GM12878 (cell line): Measurements from ENCODE around the gene SPEG. TPM values are rescaled to one million over a fixed set of nuclear protein-coding genes. Genes with fewer than 3 reads are reported as not detected.

Experiments used
- ATAC-seq: fragments of 200-7000 bp; cut with Tn5 transposase; 3 replicates; pipeline ENCODE4 v1.9.1; 2020; ENCODE audit warnings: mild to moderate bottlenecking, moderate library complexity
- BruUV-seq: library from RNA; stranded (reverse); fragments of 400-500 nt; replicated peaks from 2 replicates; lab custom pipeline; 2021; lab: Mats Ljungman, UMichigan
- CTCF ChIA-PET: fragments of 300-600 bp; sonication (Branson Sonifier 250); formaldehyde crosslinking; extraction: SDS; loops from one replicate; lab custom pipeline; 2021; ENCODE audit warnings: inconsistent platforms; lab: Yijun Ruan, JAX
- POLR2A ChIA-PET: fragments of 350-600 bp; formaldehyde crosslinking; extraction: SDS; loops from one replicate; lab custom pipeline; 2021; ENCODE audit warnings: inconsistent platforms; lab: Charles Lee
- RAD21 ChIA-PET: fragments of 300-600 bp; sonication (Branson Sonifier 250); formaldehyde crosslinking; loops from one replicate; lab custom pipeline; 2023; ENCODE audit warnings: antibody characterized with exemption; ENCODE audit not compliant: unreplicated experiment; lab: Charles Lee
- SMC1A ChIA-PET: fragments of 300-600 bp; sonication (Branson Sonifier 250); formaldehyde crosslinking; loops from one replicate; lab custom pipeline; 2023; ENCODE audit not compliant: unreplicated experiment, uncharacterized antibody; lab: Charles Lee
- DNase-seq: peaks from one replicate; pipeline ENCODE4 v3.0.0-alpha.2; 2011; ENCODE audit warnings: low read depth, low spot score
- FAIRE-seq: peaks from 3 replicates; lab custom pipeline; 2011; peaks lifted over from hg19 to GRCh38; lab: Jason Lieb, UNC
- H2AFZ ChIP-seq: 2 replicates; pipeline ENCODE4 v1.6.0; 2011; ENCODE audit warnings: low read depth, low read length, control low read depth; ENCODE audit not compliant: control insufficient read depth
- H3K27ac ChIP-seq: 2 replicates; pipeline ENCODE4 v1.5.1; 2011; ENCODE audit warnings: control low read depth; ENCODE audit not compliant: control insufficient read depth, insufficient read depth
- H3K27me3 ChIP-seq, 2 experiments: replicated peaks in 1 of 2; 2 replicates each; pipeline versions ENCODE4 v1.6.0 to v1.6.1; 2011; ENCODE audit warnings: low read length in 1 of 2; ENCODE audit not compliant: control insufficient read depth in 2 of 2, insufficient read depth in 2 of 2
- H3K36me3 ChIP-seq, 2 experiments: 2 replicates each; pipeline ENCODE4 v1.5.1; 2011; ENCODE audit warnings: low read length in 1 of 2; ENCODE audit not compliant: control insufficient read depth in 2 of 2, insufficient read depth in 2 of 2
- H3K4me1 ChIP-seq: 2 replicates; pipeline ENCODE4 v1.6.1; 2011; ENCODE audit warnings: mild to moderate bottlenecking, low read length, moderate library complexity, mixed read lengths; ENCODE audit not compliant: control insufficient read depth, insufficient read depth
- H3K4me2 ChIP-seq: 2 replicates; pipeline ENCODE4 v1.6.0; 2011; ENCODE audit warnings: control low read depth; ENCODE audit not compliant: control insufficient read depth, insufficient read depth
- H3K4me3 ChIP-seq: fragments of 200-600 bp; sonication (generic); 2 replicates; pipeline ENCODE4 v1.5.1; 2016
- H3K79me2 ChIP-seq: 2 replicates; pipeline ENCODE4 v1.6.0; 2011; ENCODE audit warnings: low read length; ENCODE audit not compliant: control insufficient read depth, insufficient read depth
- H3K9ac ChIP-seq: 2 replicates; pipeline ENCODE4 v1.8.0; 2011; ENCODE audit warnings: low read length, control low read depth, mixed read lengths; ENCODE audit not compliant: control insufficient read depth, insufficient read depth
- H3K9me3 ChIP-seq: replicated peaks from 3 replicates; pipeline ENCODE4 v1.5.1; 2011; ENCODE audit warnings: mild to moderate bottlenecking, low read length; ENCODE audit not compliant: control insufficient read depth, insufficient read depth
- H4K20me1 ChIP-seq: 2 replicates; pipeline ENCODE4 v1.6.0; 2011; ENCODE audit not compliant: control insufficient read depth, insufficient read depth
- BHLHE40 ChIP-seq, 2 experiments: fragments of 450-650 bp in 1 of 2; IDR thresholded peaks; 2 replicates each; pipeline ENCODE4 v1.6.1; 2011 to 2017; ENCODE audit warnings: low read depth in 2 of 2, borderline replicate concordance in 1 of 2, improper control_type of control experiment in 1 of 2, low read length in 1 of 2, mild to moderate bottlenecking in 1 of 2
- BRCA1 ChIP-seq: IDR thresholded peaks from 2 replicates; pipeline ENCODE4 v1.6.1; 2011; ENCODE audit warnings: low read depth, low read length, improper control_type of control experiment
- CEBPB ChIP-seq, 2 experiments: fragments of 150-350 bp in 1 of 2; IDR thresholded peaks; 2 replicates each; pipeline ENCODE4 v1.6.1; 2012 to 2014; ENCODE audit warnings: low read depth in 2 of 2, low read length in 2 of 2, borderline replicate concordance in 1 of 2, inconsistent platforms in 1 of 2
- CHD1 ChIP-seq: IDR thresholded peaks from 2 replicates; pipeline ENCODE4 v1.6.1; 2012; ENCODE audit warnings: low read depth, low read length, improper control_type of control experiment
- MEF2B ChIP-seq: fragments of 450-650 bp; IDR thresholded peaks from 2 replicates; pipeline ENCODE4 v1.6.1; 2018; ENCODE audit warnings: mild to moderate bottlenecking, moderate library complexity; ENCODE audit not compliant: partially characterized antibody, poor library complexity, severe bottlenecking
- NFYB ChIP-seq: IDR thresholded peaks from 2 replicates; pipeline ENCODE4 v1.6.1; 2011; ENCODE audit warnings: low read depth, mild to moderate bottlenecking, low read length, improper control_type of control experiment, moderate library complexity; ENCODE audit not compliant: insufficient read depth
- RAD51 ChIP-seq: fragments of 450-650 bp; IDR thresholded peaks from 2 replicates; pipeline ENCODE4 v1.6.1; 2016; ENCODE audit warnings: moderate library complexity, mild to moderate bottlenecking, inconsistent platforms
- RB1 ChIP-seq: fragments of 450-650 bp; formaldehyde crosslinking; IDR thresholded peaks from 2 replicates; pipeline ENCODE4 v1.6.1; 2017; ENCODE audit warnings: mild to moderate bottlenecking, borderline replicate concordance
- SMC3 ChIP-seq: IDR thresholded peaks from 2 replicates; pipeline ENCODE4 v1.6.1; 2011; ENCODE audit warnings: low read length, improper control_type of control experiment, borderline replicate concordance
- SUZ12 ChIP-seq: fragments of 200-600 bp; sonication (generic); IDR thresholded peaks from one replicate; pipeline ENCODE4 v1.6.1; 2018; ENCODE audit warnings: antibody characterized with exemption, mild to moderate bottlenecking; ENCODE audit not compliant: unreplicated experiment
- TARDBP ChIP-seq: IDR thresholded peaks from 2 replicates; pipeline ENCODE4 v1.6.1; 2016; ENCODE audit warnings: borderline replicate concordance
- TCF7 ChIP-seq: IDR thresholded peaks from 2 replicates; pipeline ENCODE4 v1.6.1; 2014; ENCODE audit warnings: antibody characterized with exemption, borderline replicate concordance
- WGBS: methylation state at CpG from one replicate; pipeline ENCODE4 v1.1.6; 2016; ENCODE audit warnings: low lambda C conversion rate; ENCODE audit not compliant: insufficient replicate concordance, insufficient coverage; ENCODE audit errors: missing lambda C conversion rate; 5-methylcytosine and 5-hydroxymethylcytosine counted together
- in situ Hi-C: fragments of 300-500 bp; cut with MboI; formaldehyde crosslinking; loops from 9 replicates; pipeline ENCODE4 v1.14.3; 2018; ENCODE audit warnings: mixed read lengths
- intact Hi-C: fragments of 100-400 bp; cut with micrococcal nuclease; formaldehyde crosslinking; loops from one replicate; pipeline ENCODE4 v1.14.2; 2022; ENCODE audit not compliant: unreplicated experiment
- polyA plus RNA-seq, 11 experiments: library from polyadenylated mRNA; depleted of rRNA in 4 of 11; unstranded in 6 of 11; stranded (reverse) in 5 of 11; fragments of >200 nt; fragmentation: Nextera tagmentation in 4 of 11; fragmentation: Illumina TruSeq in 1 of 11; extraction: Ambion mirVana in 4 of 11; extraction: Trizol in 1 of 11; gene quantifications; 1 replicate in 1 of 11; 2 replicates in 10 of 11; pipeline versions ENCODE4 v1.2.1 to v1.2.3, GENCODE V29; 2011 to 2016; ENCODE audit warnings: inconsistent platforms in 2 of 11, missing spikeins in 2 of 11, low read depth in 1 of 11
- total RNA-seq, 4 experiments: library from RNA; depleted of rRNA in 3 of 4; stranded (reverse); fragments of >200 nt in 3 of 4; fragmentation: Illumina TruSeq in 1 of 4; extraction: Trizol in 1 of 4; gene quantifications; 2 replicates each; pipeline versions ENCODE4 v1.2.1 to v1.2.3, GENCODE V29; 2013 to 2021
- TF ChIP-seq, protein P1 (sequence below): fragments of 450-650 bp; formaldehyde crosslinking; IDR thresholded peaks from 2 replicates; pipeline ENCODE4 v1.4.0; 2022; ENCODE audit warnings: mild to moderate bottlenecking, moderate library complexity
- TF ChIP-seq, protein P2 (sequence below): fragments of 450-650 bp; IDR thresholded peaks from 2 replicates; pipeline ENCODE4 v1.6.1; 2014; ENCODE audit warnings: mild to moderate bottlenecking

The SPEG gene
- total and polyA plus RNA-seq, 10 of the 15 experiments (the other 5 are each of a cell fraction or from before 2014, with no cell fraction given): 0.03 to 0.28 TPM; not detected in 8

DNA sequence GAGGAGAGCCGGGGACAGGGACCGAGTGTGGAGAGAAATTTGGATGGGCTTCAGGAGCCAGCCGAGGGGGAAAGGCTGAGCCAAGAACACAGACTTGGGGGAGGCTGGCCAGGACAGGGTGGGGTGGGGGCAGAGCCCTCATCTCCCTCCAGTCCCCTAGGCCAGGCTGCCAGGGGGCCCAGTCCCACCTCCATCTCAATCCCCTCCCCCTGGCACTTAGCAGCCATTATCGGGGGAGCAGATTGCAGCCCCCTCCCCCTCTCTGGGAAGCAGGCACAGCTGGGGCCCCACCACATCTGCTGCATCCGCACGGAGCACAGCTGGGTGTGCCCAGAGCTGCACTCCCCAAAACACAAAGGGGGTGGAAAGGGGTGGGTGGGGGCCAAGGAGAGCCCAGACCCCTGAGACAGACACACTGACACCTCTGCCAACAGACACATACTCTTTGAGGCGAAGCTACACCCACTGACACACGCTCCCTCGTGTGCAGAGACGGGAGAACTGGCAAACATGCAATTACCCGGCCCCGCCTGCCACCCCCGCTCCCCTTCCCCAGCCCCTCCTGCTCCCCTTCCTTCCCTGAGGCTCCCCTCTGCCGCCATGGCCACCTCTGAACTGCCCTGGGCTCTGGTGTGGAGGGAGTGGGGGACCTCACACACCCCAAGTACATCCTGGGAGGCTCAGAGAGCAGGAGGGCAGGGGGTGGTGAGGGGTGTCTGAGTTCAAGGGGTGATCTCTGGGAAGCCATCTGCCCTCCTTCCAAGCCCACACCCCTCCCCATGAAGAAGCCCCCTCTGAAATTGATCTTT is 74.5 kb downstream of the SPEG start:
- H3K4me3 ChIP-seq: no peak overlapping the region
- no peaks in the 10 kb centered on the region for H3K79me2 ChIP-seq
- SMC1A ChIA-PET: no interaction called here
- H3K36me3 ChIP-seq: peaks cover 0 to 2% of the 10 kb centered on the region in 2 experiments; a peak in 1 of 4 replicates
- FAIRE-seq (no peak), ATAC-seq (peak; percentile 42), DNase-seq (no peak)
- no peak overlapping the region for H2AFZ ChIP-seq
- no peaks in the 10 kb centered on the region for H4K20me1 ChIP-seq
- in situ Hi-C loops (no loop called here), intact Hi-C loops (no loop called here)
- POLR2A ChIA-PET: no interaction called here
- no peaks in the 10 kb centered on the region for H3K9me3 ChIP-seq
- no peak overlapping the region for H3K4me2 ChIP-seq
- H3K9ac ChIP-seq: no peak overlapping the region
- WGBS: 17% methylated on average over 10 of the region's 14 CpGs
- no peak overlapping the region for H3K27ac ChIP-seq
- H3K4me1 ChIP-seq: no peaks in the 10 kb centered on the region
- peaks cover 12 to 14% of the 10 kb centered on the region in 2 experiments; a peak in 3 of 4 replicates for H3K27me3 ChIP-seq
- RAD21 ChIA-PET: interaction anchor here (1.6 to 2.4 kb wide), 3 partner anchors 10 to 21 kb away, joined by 7 to 9 read pairs (median 8); partner anchors contain the start of gene GMPPA
- CTCF ChIA-PET: interaction anchor here (1.0 to 3.4 kb wide), 6 partner anchors 10 to 51 kb away, joined by 3 to 26 read pairs (median 9); partner anchors contain the start of gene GMPPA
- no TSS peak for BruUV-seq
- TF ChIP-seq RAD51 (no peak), BRCA1 (no peak), RB1 (no peak), CEBPB (IDR thresholded peaks at IDR 0.05; ENCODE audit: borderline replicate concordance in 1 of 2, low read depth in 2 of 2, low read length in 2 of 2) (no peak), NFYB (no peak), SUZ12 (no peak), MEF2B (no peak), TARDBP (no peak), CHD1 (no peak), TCF7 (no peak), BHLHE40 (IDR thresholded peaks at IDR 0.05; ENCODE audit: borderline replicate concordance in 1 of 2, low read depth in 2 of 2, low read length in 1 of 2) (no peak), SMC3 (no peak)
- TF ChIP-seq, protein P1, sequence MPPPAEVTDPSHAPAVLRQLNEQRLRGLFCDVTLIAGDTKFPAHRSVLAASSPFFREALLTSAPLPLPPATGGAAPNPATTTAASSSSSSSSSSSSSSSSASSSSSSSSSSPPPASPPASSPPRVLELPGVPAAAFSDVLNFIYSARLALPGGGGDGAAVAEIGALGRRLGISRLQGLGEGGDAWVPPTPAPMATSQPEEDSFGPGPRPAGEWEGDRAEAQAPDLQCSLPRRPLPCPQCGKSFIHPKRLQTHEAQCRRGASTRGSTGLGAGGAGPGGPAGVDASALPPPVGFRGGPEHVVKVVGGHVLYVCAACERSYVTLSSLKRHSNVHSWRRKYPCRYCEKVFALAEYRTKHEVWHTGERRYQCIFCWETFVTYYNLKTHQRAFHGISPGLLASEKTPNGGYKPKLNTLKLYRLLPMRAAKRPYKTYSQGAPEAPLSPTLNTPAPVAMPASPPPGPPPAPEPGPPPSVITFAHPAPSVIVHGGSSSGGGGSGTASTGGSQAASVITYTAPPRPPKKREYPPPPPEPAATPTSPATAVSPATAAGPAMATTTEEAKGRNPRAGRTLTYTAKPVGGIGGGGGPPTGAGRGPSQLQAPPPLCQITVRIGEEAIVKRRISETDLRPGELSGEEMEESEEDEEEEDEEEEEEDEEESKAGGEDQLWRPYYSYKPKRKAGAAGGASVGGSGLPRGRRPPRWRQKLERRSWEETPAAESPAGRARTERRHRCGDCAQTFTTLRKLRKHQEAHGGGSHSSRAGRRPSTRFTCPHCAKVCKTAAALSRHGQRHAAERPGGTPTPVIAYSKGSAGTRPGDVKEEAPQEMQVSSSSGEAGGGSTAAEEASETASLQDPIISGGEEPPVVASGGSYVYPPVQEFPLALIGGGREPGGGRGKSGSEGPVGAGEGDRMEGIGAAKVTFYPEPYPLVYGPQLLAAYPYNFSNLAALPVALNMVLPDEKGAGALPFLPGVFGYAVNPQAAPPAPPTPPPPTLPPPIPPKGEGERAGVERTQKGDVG (CRISPR knock-in tag): no peak
- TF ChIP-seq, protein P2, sequence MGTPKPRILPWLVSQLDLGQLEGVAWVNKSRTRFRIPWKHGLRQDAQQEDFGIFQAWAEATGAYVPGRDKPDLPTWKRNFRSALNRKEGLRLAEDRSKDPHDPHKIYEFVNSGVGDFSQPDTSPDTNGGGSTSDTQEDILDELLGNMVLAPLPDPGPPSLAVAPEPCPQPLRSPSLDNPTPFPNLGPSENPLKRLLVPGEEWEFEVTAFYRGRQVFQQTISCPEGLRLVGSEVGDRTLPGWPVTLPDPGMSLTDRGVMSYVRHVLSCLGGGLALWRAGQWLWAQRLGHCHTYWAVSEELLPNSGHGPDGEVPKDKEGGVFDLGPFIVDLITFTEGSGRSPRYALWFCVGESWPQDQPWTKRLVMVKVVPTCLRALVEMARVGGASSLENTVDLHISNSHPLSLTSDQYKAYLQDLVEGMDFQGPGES: no peak
